Activated gamma-delta T cell treated with Interleukin-2 at 50 U/mL for 16 hours (primary cell): ENCODE data around the gene FNTB.
"Not testable (repeated sequence)": the region's sequence is repeated elsewhere in the genome, so short reads cannot be mapped to it uniquely, and the experiment has no call there.

Source experiments
- DNase-seq: peaks from one replicate; pipeline ENCODE4 v3.0.0-alpha.2; 2020

Gene FNTB

GRCh38 chr14:65057695-65058094, 71.0 kb downstream of the FNTB start:
- no peak for DNase-seq

GRCh38 chr14:65062096-65063075, 75.7 kb downstream of the FNTB start:
- DNase-seq: no peak

GRCh38 chr14:65065719-65066118, 79.0 kb downstream of the FNTB start:
- DNase-seq: no peak

- DNase-seq: no peak
These were observed 83.2 kb downstream of the FNTB start for GRCh38 chr14:65069874-65070413.

GRCh38 chr14:65070471-65070976, 83.8 kb downstream of the FNTB start:
- DNase-seq: no peak

- DNase-seq: no peak
These were observed 84.8 kb downstream of the FNTB start for GRCh38 chr14:65071544-65071943.

- no peak for DNase-seq
These were observed 85.6 kb downstream of the FNTB start for GRCh38 chr14:65072256-65072655.

- no peak for DNase-seq
These were observed 86.2 kb downstream of the FNTB start for GRCh38 chr14:65072937-65073336.

GRCh38 chr14:65073605-65074201, 87.0 kb downstream of the FNTB start:
- DNase-seq: no peak

GRCh38 chr14:65074449-65075150, 87.9 kb downstream of the FNTB start:
- DNase-seq: no peak

- no peak for DNase-seq
These were observed 89.1 kb downstream of the FNTB start for GRCh38 chr14:65075628-65076325.

GRCh38 chr14:65077318-65077717, 90.6 kb downstream of the FNTB start:
- no peak for DNase-seq

- no peak for DNase-seq
These were observed 92.5 kb downstream of the FNTB start for GRCh38 chr14:65079201-65079600.

GRCh38 chr14:65079768-65080167, 93.1 kb downstream of the FNTB start:
- DNase-seq: no peak

GRCh38 chr14:65080960-65081747, 94.5 kb downstream of the FNTB start:
- no peak for DNase-seq

GRCh38 chr14:65082930-65083329, 96.2 kb downstream of the FNTB start:
- no peak for DNase-seq

- no peak for DNase-seq
These were observed 98.1 kb downstream of the FNTB start for GRCh38 chr14:65084554-65085505.

GRCh38 chr14:65086686-65087085, 100.0 kb downstream of the FNTB start:
- not testable (repeated sequence) for DNase-seq

GRCh38 chr14:65087835-65088234, 101.1 kb downstream of the FNTB start:
- not testable (repeated sequence) for DNase-seq

- DNase-seq: no peak
These were observed 105.7 kb downstream of the FNTB start for GRCh38 chr14:65092349-65092748.
